ENCODE measurements around the gene DHX58.

The DHX58 gene

GRCh38 chr17:42079541-42079940 lies 33.0 kb downstream of the DHX58 start:
- no peak for DNase-seq

- no peak for DNase-seq
These were observed 34.0 kb downstream of the DHX58 start for GRCh38 chr17:42078396-42079043.

GRCh38 chr17:42077755-42078154 lies 34.8 kb downstream of the DHX58 start:
- DNase-seq, result no peak

- DNase-seq, result no peak
These were observed 35.5 kb downstream of the DHX58 start for GRCh38 chr17:42076797-42077559.

- DNase-seq, result no peak
These were observed 36.7 kb downstream of the DHX58 start for GRCh38 chr17:42075789-42076188.

GRCh38 chr17:42072323-42073187 lies 40.0 kb downstream of the DHX58 start:
- no peak for DNase-seq

- DNase-seq, result no peak
These were observed 40.7 kb downstream of the DHX58 start for GRCh38 chr17:42071810-42072209.

- DNase-seq, result no peak
These were observed 43.5 kb downstream of the DHX58 start for GRCh38 chr17:42068979-42069378.

GRCh38 chr17:42067371-42068091 lies 45.0 kb downstream of the DHX58 start:
- no peak for DNase-seq

GRCh38 chr17:42065201-42065600 lies 47.3 kb downstream of the DHX58 start:
- no peak for DNase-seq

- no peak for DNase-seq
These were observed 49.8 kb downstream of the DHX58 start for GRCh38 chr17:42062681-42063080.

GRCh38 chr17:42061646-42062487 lies 50.6 kb downstream of the DHX58 start:
- DNase-seq, result no peak

GRCh38 chr17:42060231-42060630 lies 52.3 kb downstream of the DHX58 start:
- no peak for DNase-seq

- DNase-seq, result no peak
These were observed 52.7 kb downstream of the DHX58 start for GRCh38 chr17:42059815-42060214.

- DNase-seq, result no peak
These were observed 54.5 kb downstream of the DHX58 start for GRCh38 chr17:42058063-42058462.

- DNase-seq, result no peak
These were observed 55.9 kb downstream of the DHX58 start for GRCh38 chr17:42056635-42057034.

- DNase-seq, result no peak
These were observed 57.0 kb downstream of the DHX58 start for GRCh38 chr17:42055496-42055895.

- no peak for DNase-seq
These were observed 57.5 kb downstream of the DHX58 start for GRCh38 chr17:42055027-42055426.

GRCh38 chr17:42053731-42054500 lies 58.6 kb downstream of the DHX58 start:
- DNase-seq, result no peak

GRCh38 chr17:42052346-42052877 lies 60.1 kb downstream of the DHX58 start:
- no peak for DNase-seq

- DNase-seq, result no peak
These were observed 60.9 kb downstream of the DHX58 start for GRCh38 chr17:42051645-42052044.

Data from NCI-H1417 treated with DMSO at 0.1 percent for 48 hours (cell line).